Daoy (cell line): ENCODE measurements around the gene MST1R. TPM values are rescaled to one million over a fixed set of nuclear protein-coding genes. Genes with fewer than 3 reads are reported as not detected.
A peak's percentile ranks its signal among the peaks of the same experiment; 100 is the strongest.
"Not testable (repeated sequence)": the region's sequence is repeated elsewhere in the genome, so short reads cannot be mapped to it uniquely, and the experiment has no call there.

Experiments used
- DNase-seq: peaks from one replicate; pipeline ENCODE4 v3.0.0-alpha.2; 2015; ENCODE audit warnings: low read depth
- total RNA-seq: library from RNA; depleted of rRNA; stranded (reverse); fragments of >200 nt; shearing (Covaris generic); gene quantifications from 2 replicates; pipeline ENCODE4 v1.2.3, GENCODE V29; 2014; rRNA removed

The MST1R gene
- total RNA-seq: not detected in 2 replicates

DNA sequence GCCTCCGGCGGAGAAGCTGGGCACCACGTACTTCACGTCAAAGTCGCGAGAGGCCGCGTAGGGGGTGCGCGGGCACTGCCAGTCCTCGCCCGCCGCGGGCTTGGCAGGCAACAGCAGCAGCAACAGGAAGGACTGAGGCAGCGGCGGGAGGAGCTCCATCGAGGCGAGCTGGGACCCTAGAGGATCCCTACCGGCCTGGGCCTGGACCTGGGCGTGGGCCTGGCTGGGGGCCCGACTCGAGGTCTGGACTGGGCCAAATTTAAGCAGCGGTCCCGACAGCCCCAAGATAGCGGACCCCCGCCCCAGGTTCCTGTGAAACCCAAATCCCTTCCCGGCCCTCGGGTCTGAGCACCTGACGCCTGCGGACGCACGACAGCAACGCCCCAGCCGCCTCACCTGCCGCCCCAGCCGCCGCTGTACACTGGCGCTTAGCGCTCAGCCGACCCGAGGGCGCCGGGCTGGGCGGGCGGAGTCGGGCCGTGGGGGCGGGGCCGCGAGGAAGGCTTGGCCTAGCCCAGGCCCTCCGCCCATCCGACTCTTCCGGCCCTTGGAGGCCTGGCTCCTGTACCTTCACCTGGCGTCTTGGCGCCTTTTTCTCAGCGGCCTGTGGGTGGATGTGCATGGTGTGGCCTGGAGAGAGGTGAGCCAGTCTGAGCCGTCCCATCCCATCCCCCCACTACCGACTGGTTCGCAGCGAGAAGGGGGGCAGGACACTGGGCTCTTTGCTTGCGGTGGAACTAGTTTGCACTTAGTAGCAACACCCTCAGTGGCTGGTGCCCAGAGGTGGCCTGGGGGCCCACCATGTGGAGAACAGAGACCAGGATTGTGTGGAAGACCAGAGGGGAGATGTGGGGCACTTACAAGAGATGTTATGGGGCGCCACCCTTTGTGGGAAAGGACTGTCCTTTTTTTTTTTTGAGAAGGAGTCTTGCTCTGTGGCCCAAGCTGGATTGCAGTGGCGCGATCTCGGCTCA lies at the start of gene MST1R:
MST1R (minus strand) TSS at position 423 of the 974 bp plus-strand sequence; CDS start at position 159, 264 bp downstream.
- no peak for DNase-seq

DNA sequence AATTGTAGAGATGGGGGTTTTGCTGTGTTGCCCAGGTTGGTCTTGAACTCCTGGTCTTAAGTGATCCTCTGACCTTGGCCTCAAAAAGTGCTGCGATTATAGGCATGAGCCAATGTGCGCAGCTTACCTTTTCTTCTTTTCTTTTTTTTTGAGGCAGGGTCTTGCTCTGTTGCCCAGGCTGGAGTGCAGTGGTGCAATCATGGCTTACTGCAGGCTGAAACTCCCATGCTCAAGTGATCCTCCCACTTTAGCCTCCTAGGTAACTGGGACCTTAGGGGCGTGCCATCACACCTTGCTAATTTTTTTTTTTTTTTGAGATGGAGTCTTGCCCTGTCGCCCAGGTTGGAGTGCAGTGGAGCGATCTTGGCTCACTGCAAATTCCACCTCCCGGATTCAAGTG lies 49.3 kb upstream of the MST1R start:
- no peak for DNase-seq

DNA sequence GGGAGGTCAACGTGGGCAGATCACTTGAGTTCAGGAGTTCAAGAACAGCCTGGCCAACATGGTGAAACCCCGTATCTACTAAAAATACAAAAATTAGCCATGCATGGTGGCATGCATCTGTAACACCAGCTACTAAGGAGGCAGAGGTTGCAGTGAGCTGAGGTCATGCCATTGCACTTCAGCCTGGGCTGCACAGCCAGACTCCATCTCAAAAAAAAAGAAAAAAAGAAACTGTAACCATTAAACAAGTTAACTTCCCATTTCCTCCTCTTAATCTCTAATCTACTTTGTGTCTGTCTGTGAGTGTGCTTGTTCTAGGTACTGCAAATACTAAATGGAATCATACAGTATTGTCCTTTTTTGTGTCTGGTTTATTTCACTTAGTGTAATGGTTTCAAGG lies 39.0 kb upstream of the MST1R start:
- no peak for DNase-seq

GRCh38 chr3:49940667-49941249 lies 37.1 kb upstream of the MST1R start:
- DNase-seq: no peak

GRCh38 chr3:49939858-49940666 lies 36.4 kb upstream of the MST1R start, which contains the start of gene RBM6:
TSS of gene RBM6 (plus strand) at chr3:49940150. CDS start at chr3:49962642, 22,492 bp downstream.
- DNase-seq: peak; percentile 97

- DNase-seq: no peak
These were observed 33.4 kb upstream of the MST1R start for GRCh38 chr3:49937090-49937489.

GRCh38 chr3:49932281-49932680 lies 28.6 kb upstream of the MST1R start:
- DNase-seq: not testable (repeated sequence)

DNA sequence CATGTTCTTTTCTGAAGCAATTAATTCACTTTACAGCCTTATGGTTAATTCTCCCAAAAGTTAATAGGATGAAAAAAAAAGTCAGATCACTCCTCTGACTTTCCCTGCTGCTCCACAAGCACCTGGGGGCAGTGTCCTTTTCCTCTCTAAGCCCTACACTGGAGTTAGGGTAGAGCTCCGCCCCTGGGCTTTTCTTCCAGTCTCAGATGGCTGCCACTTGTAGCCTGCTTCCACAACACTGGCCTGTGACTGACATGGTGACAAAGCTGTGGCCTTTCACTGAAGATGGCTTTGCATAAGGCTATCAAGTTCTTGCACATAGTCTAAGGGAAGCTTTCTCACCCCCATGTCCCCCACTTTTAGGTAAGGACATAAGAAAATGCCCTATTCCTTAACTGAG lies 27.2 kb upstream of the MST1R start:
- no peak for DNase-seq

DNA sequence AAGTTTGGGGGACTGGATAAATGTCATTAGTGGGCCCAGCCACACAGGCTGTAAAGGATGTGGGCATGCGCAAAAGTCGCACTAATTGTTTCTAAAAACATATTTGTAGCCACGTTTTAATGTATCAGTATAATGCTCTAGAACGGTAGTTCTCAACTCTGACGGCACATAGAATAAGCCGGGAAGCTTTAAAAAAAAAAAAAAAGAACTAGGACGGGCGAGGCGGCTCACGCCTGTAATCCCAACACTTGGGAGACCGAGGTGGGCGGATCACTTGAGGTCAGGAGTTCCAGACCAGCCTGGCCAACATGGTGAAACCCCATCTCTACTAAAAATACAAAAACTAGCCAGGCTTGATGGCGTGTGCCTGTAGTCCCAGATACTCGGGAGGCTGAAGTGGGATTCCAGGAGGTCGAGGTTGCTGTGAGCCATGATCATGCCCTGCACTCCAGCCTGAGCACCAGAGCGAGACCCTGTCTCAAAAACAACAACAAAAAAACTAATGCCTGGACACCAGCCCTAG lies 26.6 kb upstream of the MST1R start:
- DNase-seq: no peak

GRCh38 chr3:49929291-49930167 lies 25.9 kb upstream of the MST1R start, which contains the start of gene MON1A:
TSS of gene MON1A (minus strand) at chr3:49929811. CDS start at chr3:49913346, 16,465 bp downstream.
- peak; percentile 92 for DNase-seq

GRCh38 chr3:49928481-49929017 lies 24.9 kb upstream of the MST1R start:
- DNase-seq: no peak

GRCh38 chr3:49927798-49928197 lies 24.1 kb upstream of the MST1R start:
- no peak for DNase-seq

- no peak for DNase-seq
These were observed 22.6 kb upstream of the MST1R start for GRCh38 chr3:49926117-49926728.

- DNase-seq: no peak
These were observed 21.8 kb upstream of the MST1R start for GRCh38 chr3:49925485-49925884.

GRCh38 chr3:49924683-49925082 lies 21.0 kb upstream of the MST1R start:
- DNase-seq: peak; percentile 69

DNA sequence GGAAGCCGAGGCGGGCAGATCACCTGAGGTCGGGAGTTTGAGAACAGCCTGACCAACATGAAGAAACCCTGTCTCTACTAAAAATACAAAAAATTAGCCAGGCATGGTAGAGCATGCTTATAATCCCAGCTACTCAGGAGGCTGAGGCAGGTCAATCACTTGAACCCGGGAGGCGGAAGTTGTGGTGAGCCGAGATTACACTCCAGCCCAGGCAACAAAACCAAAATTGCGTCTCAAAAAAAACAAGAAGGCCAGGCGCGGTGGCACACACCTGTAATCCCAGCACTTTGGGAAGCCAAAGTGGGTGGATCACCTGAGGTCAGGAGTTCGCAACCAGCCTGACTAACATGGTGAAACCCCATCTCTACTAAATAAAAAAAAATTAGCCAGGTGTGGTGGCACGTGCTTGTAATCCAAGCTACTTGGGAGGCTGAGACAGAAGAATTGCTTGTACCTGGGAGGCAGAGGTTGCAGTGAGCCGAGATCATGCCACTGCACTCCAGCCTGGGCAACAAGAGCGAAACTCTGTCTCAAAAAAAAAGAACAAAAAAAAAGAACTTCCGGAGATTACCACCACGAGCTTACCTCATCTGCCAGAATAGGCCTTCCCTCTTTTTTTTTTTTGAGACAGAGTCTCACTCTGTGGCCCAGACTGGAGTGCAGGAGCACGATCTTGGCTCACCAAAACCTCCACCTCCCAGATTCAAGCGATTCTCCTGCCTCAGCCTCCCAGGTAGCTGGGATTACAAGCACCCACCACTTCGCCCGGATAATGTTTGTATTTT lies 14.3 kb upstream of the MST1R start:
- not testable (repeated sequence) for DNase-seq

GRCh38 chr3:49916686-49917085 lies 13.0 kb upstream of the MST1R start:
- no peak for DNase-seq

DNA sequence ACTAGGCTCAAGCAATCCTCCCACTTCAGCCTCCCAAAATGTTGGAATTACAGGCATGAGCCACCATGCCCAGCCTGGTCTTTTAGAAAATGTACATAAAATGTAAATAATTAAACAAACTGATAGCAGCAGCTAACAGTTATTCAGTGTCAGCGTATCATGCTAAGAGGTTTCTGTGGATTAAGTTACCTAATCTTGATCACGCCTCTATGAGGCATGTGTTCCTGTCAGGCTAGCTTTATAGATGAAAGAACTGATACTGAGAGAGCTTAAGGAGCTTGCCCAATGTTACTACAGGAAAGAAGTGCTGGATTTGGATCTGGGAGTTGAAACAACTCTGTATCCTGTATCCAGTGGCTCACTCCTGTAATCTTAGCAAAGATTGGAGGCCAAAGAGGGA lies 11.2 kb upstream of the MST1R start:
- DNase-seq: no peak

GRCh38 chr3:49912881-49913281 lies 9.2 kb upstream of the MST1R start:
- no peak for DNase-seq
